GM12873 (cell line): ENCODE results near the gene SNX8.

Experiments
- TF ChIP-seq, protein P1 (sequence below): IDR thresholded peaks from 2 replicates; pipeline ENCODE4 v1.5.1; 2012; ENCODE audit warnings: low read depth, mild to moderate bottlenecking, moderate library complexity, low read length, control low read depth; ENCODE audit not compliant: insufficient read depth; ENCODE audit errors: missing control alignments

The SNX8 gene

DNA sequence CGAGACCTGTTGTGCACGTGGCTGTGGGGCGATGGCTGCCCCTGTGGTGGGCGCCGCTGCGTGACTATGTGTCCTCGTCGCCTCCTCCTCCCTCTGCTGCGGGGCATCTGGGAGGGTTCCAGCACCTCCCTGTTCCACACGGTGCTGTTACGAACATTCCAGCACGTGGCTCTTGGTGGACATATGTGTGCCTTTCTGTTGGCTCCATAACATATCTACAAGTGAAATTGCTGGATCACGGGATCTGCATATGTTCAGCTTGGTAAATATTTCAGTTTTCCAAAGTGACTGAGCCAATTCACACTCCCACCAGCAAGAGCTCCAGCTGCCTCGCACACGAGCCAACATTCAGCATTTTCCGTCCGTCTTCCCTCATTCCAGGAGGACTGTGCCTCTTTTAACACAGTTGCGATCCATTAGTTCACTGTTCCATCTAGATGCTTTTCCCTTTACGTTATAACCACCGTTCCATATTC lies 25.1 kb downstream of the SNX8 start:
- TF ChIP-seq, protein P1, sequence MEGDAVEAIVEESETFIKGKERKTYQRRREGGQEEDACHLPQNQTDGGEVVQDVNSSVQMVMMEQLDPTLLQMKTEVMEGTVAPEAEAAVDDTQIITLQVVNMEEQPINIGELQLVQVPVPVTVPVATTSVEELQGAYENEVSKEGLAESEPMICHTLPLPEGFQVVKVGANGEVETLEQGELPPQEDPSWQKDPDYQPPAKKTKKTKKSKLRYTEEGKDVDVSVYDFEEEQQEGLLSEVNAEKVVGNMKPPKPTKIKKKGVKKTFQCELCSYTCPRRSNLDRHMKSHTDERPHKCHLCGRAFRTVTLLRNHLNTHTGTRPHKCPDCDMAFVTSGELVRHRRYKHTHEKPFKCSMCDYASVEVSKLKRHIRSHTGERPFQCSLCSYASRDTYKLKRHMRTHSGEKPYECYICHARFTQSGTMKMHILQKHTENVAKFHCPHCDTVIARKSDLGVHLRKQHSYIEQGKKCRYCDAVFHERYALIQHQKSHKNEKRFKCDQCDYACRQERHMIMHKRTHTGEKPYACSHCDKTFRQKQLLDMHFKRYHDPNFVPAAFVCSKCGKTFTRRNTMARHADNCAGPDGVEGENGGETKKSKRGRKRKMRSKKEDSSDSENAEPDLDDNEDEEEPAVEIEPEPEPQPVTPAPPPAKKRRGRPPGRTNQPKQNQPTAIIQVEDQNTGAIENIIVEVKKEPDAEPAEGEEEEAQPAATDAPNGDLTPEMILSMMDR: no peak

DNA sequence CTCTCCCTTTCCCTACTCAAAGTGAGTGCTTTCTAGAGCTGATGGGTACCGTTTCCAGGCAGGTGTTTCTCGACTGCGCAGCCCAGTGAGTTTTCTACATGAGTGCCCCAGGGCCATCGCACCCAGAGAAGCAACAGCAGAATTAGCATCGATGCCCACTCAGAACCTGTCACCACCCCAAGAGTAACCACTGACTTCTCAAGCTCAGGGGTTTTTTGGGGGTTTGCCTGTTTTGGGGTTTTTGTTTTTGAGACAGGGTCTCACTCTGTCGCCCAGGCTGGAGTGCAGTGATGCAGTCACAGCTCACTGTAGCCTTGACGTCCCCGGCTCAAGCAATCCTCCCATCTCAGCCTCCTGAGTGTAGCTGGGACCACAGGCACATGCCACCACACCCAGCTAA lies 25.7 kb downstream of the SNX8 start:
- TF ChIP-seq, protein P1: no peak

DNA sequence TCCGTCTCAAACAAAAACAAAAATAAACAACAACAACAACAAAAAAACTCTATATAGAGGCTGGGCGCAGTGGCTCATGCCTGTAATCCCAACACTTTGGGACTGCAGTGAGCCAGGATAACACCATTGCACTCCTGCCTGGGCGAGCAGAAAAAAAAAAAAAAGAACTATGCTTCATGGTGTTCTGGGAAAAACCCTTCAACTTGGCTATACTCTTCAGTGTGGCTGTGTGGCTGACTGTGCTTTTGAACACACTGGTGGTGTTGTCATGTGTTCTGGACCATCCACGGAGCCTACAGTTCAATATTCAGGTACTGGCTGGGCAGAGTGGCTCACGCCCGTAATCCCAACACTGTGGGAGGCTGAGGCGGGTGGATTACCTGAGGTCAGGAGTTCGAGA lies 26.5 kb downstream of the SNX8 start:
- TF ChIP-seq, protein P1: no peak

DNA sequence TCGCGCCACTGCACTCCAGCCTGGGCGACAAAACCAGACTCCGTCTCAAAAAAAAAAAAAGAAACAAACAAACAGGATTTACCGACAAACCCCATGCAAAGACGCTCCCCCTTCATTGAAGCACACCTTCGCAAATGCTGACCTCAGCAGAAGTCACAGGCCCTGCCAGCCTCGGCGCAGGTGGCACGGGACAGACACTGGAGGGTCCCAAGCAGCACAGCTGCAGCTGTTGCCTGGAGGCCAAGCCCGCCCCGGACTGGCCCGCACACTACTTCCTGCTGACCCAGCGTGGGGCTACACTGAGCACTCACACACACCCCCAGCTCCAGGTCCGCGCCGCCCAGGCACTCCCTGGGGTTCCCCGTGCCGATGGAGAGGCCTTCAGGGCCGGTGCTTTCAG lies 31.2 kb downstream of the SNX8 start:
- TF ChIP-seq, protein P1: no peak

DNA sequence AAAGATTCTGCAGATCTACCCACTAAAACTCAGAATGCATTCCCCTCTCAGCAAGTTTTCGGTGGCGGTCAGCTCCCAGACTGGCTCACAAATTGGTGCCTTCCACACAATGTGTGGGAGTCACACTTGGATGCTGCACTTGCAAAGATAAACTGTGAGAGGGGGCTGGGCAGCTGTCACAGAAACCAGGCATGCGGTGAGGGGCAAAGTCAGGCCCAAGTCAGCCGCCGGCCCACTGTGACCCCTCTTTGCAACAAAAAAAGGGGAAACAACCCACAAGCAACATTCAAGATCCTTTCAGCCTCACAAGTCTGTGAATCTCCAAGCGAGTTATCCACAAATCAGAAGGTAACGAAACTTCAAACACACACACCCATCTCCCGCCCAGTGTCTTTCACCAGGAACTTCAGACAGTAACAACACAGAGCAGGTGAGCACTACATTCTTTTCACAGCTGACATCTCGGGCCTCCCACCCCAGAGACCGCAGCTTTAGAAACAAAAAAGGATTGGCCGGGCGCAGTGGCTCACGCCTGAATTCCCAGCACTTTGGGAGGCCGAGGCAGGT lies 32.0 kb downstream of the SNX8 start:
- TF ChIP-seq, protein P1: no peak

DNA sequence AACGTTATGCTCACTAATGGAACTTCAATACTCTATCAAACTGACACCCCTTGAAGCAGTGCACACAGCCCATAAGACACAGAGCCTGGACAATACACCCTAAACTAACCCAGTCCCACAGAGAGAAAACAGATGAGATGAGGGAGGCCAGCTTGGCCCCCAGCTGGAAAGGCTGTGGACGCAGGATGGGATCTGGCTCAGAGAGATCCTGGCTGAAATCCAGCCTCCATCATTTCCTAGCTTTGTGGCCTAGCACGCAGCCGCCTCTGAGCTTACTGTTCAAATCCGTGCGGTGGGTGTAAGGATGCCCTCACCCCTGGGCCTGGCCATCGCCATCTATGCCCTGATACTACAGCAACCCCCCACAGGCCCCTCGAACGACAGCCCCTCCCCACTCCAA lies 32.7 kb downstream of the SNX8 start:
- TF ChIP-seq, protein P1: no peak

DNA sequence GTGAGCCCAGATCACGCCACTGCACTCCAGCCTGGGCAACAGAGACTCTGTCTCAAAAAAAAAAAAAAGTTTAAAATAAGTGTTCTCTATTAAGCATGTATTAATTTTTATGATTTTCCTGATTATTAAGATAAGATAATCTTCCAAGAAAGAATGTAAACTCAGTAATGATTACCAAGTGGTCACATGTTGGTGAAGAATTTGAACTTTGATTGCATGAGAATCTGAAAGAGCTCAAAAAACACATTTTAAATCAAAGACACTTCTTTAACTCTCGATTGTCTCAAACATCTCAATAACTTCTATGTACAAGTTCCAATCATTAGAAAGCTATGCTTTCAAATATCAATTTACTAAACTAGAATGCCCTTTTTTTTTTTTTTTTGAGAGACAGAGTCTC lies 33.8 kb downstream of the SNX8 start:
- TF ChIP-seq, protein P1: no peak

DNA sequence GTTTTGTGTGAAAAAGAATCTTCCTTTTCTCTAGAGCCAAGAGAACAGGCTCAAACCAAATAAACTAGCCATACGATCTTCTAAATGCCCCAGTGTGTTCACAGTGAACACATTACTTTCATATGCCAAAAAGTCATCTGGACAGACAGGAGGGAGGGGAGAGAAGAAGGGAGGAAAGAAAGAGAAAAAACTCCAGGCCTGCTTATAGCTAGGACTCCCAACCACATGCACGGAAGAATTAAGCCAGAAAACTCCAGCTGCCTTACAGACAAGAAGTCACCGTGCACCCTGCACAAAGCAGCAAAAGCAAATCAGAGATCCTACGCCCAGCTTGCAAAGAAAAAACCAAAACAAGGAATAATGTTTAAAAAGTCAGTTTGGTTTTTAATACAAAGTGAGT lies 34.3 kb downstream of the SNX8 start:
- TF ChIP-seq, protein P1: no peak
